HCT116 (cell line): Measurements from ENCODE around the gene NLRP1. TPM values are rescaled to one million over a fixed set of nuclear protein-coding genes. Genes with fewer than 3 reads are reported as not detected.

Experiments used
- ATAC-seq: fragments of 200-7000 bp; cut with Tn5 transposase; 2 replicates; pipeline ENCODE4 v1.9.1; 2020; ENCODE audit warnings: mild to moderate bottlenecking, moderate library complexity
- BruUV-seq: library from RNA; stranded (reverse); fragments of 400-500 nt; replicated peaks from 2 replicates; lab custom pipeline; 2021; lab: Mats Ljungman, UMichigan
- CTCF ChIA-PET: fragments of 300-600 bp; sonication (Branson Sonifier 250); formaldehyde crosslinking; loops from one replicate; lab custom pipeline; 2021; ENCODE audit warnings: antibody characterized with exemption; lab: Charles Lee
- POLR2A ChIA-PET: fragments of 300-600, 350-600 bp; sonication (Branson Sonifier 250); formaldehyde crosslinking; loops from one replicate; lab custom pipeline; 2021; ENCODE audit warnings: antibody characterized with exemption; lab: Charles Lee
- RAD21 ChIA-PET, 2 experiments: fragments of 300-600 bp; sonication (Branson Sonifier 250); formaldehyde crosslinking; loops; one replicate each; lab custom pipeline; 2023; ENCODE audit warnings: low total read pairs in 2 of 2; ENCODE audit not compliant: uncharacterized antibody in 2 of 2, unreplicated experiment in 2 of 2, low non-redundant PET in 1 of 2; lab: Charles Lee
- DNase-seq: peaks from one replicate; pipeline ENCODE4 v3.0.0-alpha.2; 2010; ENCODE audit warnings: low read depth, low spot score
- H2AFZ ChIP-seq: fragments of 200-600 bp; shearing (Covaris generic), sonication (generic); 2 replicates; pipeline ENCODE4 v1.6.1; 2017; ENCODE audit warnings: low read depth, mixed run types, mixed read lengths, antibody characterized with exemption, low read length; ENCODE audit not compliant: poor library complexity, severe bottlenecking
- H3K27ac ChIP-seq: 2 replicates; pipeline ENCODE4 v1.5.1; 2012; ENCODE audit warnings: low read depth, low read length
- H3K27me3 ChIP-seq: fragments of 200-600 bp; sonication (generic); 2 replicates; pipeline ENCODE4 v1.6.1; 2016; ENCODE audit warnings: mixed run types, low read length, mixed read lengths; ENCODE audit not compliant: insufficient read depth
- H3K36me3 ChIP-seq, 2 experiments: fragments of 200-500 bp in 1 of 2; fragments of 200-600 bp in 1 of 2; sonication (Bioruptor generic) in 1 of 2; sonication (generic) in 1 of 2; 2 replicates each; pipeline versions ENCODE4 v1.5.1 to v1.6.1; 2014 to 2016; ENCODE audit warnings: low read length in 2 of 2, inconsistent platforms in 1 of 2, mixed read lengths in 1 of 2, mixed run types in 1 of 2; ENCODE audit not compliant: insufficient read depth in 2 of 2, control insufficient read depth in 1 of 2
- H3K4me1 ChIP-seq, 2 experiments: fragments of 200-600 bp in 1 of 2; sonication (generic) in 1 of 2; 2 replicates each; pipeline versions ENCODE4 v1.5.1 to v1.6.1; 2012 to 2017; ENCODE audit warnings: low read length in 2 of 2, inconsistent platforms in 1 of 2, mild to moderate bottlenecking in 1 of 2, mixed read lengths in 1 of 2, mixed run types in 1 of 2, moderate library complexity in 1 of 2; ENCODE audit not compliant: insufficient read depth in 2 of 2, control insufficient read depth in 1 of 2
- H3K4me2 ChIP-seq: fragments of 200-600 bp; sonication (generic); 2 replicates; pipeline ENCODE4 v1.6.1; 2017; ENCODE audit warnings: mixed run types, low read length, mixed read lengths
- H3K4me3 ChIP-seq, 2 experiments: fragments of 200-600 bp in 1 of 2; sonication (generic) in 1 of 2; replicated peaks in 1 of 2; 2 replicates each; pipeline ENCODE4 v1.5.1; 2011 to 2016; ENCODE audit warnings: low read length in 2 of 2, control low read depth in 1 of 2, low read depth in 1 of 2, mild to moderate bottlenecking in 1 of 2, mixed read lengths in 1 of 2, mixed run types in 1 of 2
- H3K79me2 ChIP-seq: fragments of 200-600 bp; sonication (generic); 2 replicates; pipeline ENCODE4 v1.6.1; 2017; ENCODE audit warnings: mild to moderate bottlenecking, mixed run types, low read length, moderate library complexity, mixed read lengths; ENCODE audit not compliant: insufficient read depth
- H3K9ac ChIP-seq: fragments of 200-600 bp; sonication (generic); 2 replicates; pipeline ENCODE4 v1.6.1; 2016; ENCODE audit warnings: low read length, mixed read lengths
- H3K9me2 ChIP-seq: fragments of 200-600 bp; sonication (generic), shearing (Covaris generic); 2 replicates; pipeline ENCODE4 v1.6.1; 2017; ENCODE audit warnings: mixed run types, mild to moderate bottlenecking, moderate library complexity; ENCODE audit not compliant: insufficient read depth
- H3K9me3 ChIP-seq, 2 experiments: fragments of 200-500 bp in 1 of 2; fragments of 200-600 bp in 1 of 2; sonication (Bioruptor generic) in 1 of 2; sonication (generic) in 1 of 2; 2 replicates each; pipeline ENCODE4 v1.6.1; 2014 to 2017; ENCODE audit warnings: low read length in 2 of 2, mixed read lengths in 2 of 2, inconsistent platforms in 1 of 2, low read depth in 1 of 2, mild to moderate bottlenecking in 1 of 2, mixed run types in 1 of 2, moderate library complexity in 1 of 2; ENCODE audit not compliant: control insufficient read depth in 1 of 2, insufficient read depth in 1 of 2
- H4K20me1 ChIP-seq: fragments of 200-600 bp; sonication (generic), shearing (Covaris generic); 2 replicates; pipeline ENCODE4 v1.6.1; 2017; ENCODE audit warnings: mixed run types, mild to moderate bottlenecking, moderate library complexity; ENCODE audit not compliant: insufficient read depth
- CBX3 ChIP-seq: IDR thresholded peaks from 2 replicates; pipeline ENCODE4 v1.6.1; 2012; ENCODE audit warnings: low read depth
- CEBPB ChIP-seq: IDR thresholded peaks from 2 replicates; pipeline ENCODE4 v1.6.1; 2012; ENCODE audit warnings: low read depth
- EZH2 ChIP-seq: fragments of 200-600 bp; sonication (generic); IDR thresholded peaks from 2 replicates; pipeline ENCODE4 v1.6.1; 2017; ENCODE audit warnings: antibody characterized with exemption, mixed run types
- POLR2AphosphoS5 ChIP-seq: IDR thresholded peaks from 2 replicates; pipeline ENCODE4 v1.6.1; 2011; ENCODE audit warnings: mild to moderate bottlenecking, low read depth, low read length, moderate library complexity
- RAD21 ChIP-seq: IDR thresholded peaks from 2 replicates; pipeline ENCODE4 v1.6.1; 2012; ENCODE audit warnings: low read depth, mild to moderate bottlenecking
- SP1 ChIP-seq: IDR thresholded peaks from 2 replicates; pipeline ENCODE4 v1.6.1; 2012; ENCODE audit warnings: low read depth
- SRF ChIP-seq: IDR thresholded peaks from 2 replicates; pipeline ENCODE4 v1.6.1; 2012; ENCODE audit warnings: low read depth
- TCF7L2 ChIP-seq: IDR thresholded peaks from 2 replicates; pipeline ENCODE4 v1.7.0; 2011; ENCODE audit warnings: borderline replicate concordance, inconsistent platforms; ENCODE audit not compliant: insufficient read depth, insufficient read length; ENCODE audit errors: extremely low read depth
- YY1 ChIP-seq: IDR thresholded peaks from 2 replicates; pipeline ENCODE4 v1.6.1; 2011; ENCODE audit warnings: low read length, low read depth, moderate library complexity, mild to moderate bottlenecking; ENCODE audit not compliant: insufficient replicate concordance; ENCODE audit errors: extremely low read depth
- ZFX ChIP-seq: fragments of 450-650 bp; IDR thresholded peaks from 2 replicates; pipeline ENCODE4 v1.6.1; 2017
- ZNF274 ChIP-seq: fragments of 200-500 bp; sonication (Bioruptor generic); IDR thresholded peaks from 2 replicates; pipeline ENCODE4 v1.6.1; 2014; ENCODE audit warnings: mild to moderate bottlenecking, low read depth, low read length, inconsistent platforms
- intact Hi-C: fragments of 100-400 bp; cut with micrococcal nuclease; formaldehyde crosslinking; loops from 2 replicates; pipeline ENCODE4 v1.10.0; 2022
- total RNA-seq: library from RNA; stranded (reverse); gene quantifications from one replicate; pipeline ENCODE4 v1.2.1, GENCODE V29; 2021; ENCODE audit not compliant: unreplicated experiment
- TF ChIP-seq, protein P1 (sequence below), 3 experiments: fragments of 200-600 bp in 1 of 3; sonication (generic) in 1 of 3; IDR thresholded peaks in 2 of 3; conservative IDR thresholded peaks in 1 of 3; 2 replicates each; pipeline ENCODE4 v1.5.1; 2012 to 2017; ENCODE audit warnings: low read depth in 2 of 3, low read length in 2 of 3, antibody characterized with exemption in 1 of 3, borderline replicate concordance in 1 of 3, control low read depth in 1 of 3, mild to moderate bottlenecking in 1 of 3, mixed read lengths in 1 of 3, mixed run types in 1 of 3, moderate library complexity in 1 of 3; ENCODE audit not compliant: insufficient read depth in 1 of 3
- TF ChIP-seq, protein P2 (sequence below): IDR thresholded peaks from 2 replicates; pipeline ENCODE4 v1.6.1; 2011; ENCODE audit warnings: mild to moderate bottlenecking, low read length, moderate library complexity; ENCODE audit not compliant: insufficient replicate concordance; ENCODE audit errors: extremely low read depth
- TF ChIP-seq, protein P3 (sequence below): IDR thresholded peaks from 2 replicates; pipeline ENCODE4 v1.6.1; 2012

Gene NLRP1
- total RNA-seq, 1 experiment from 2014 or later: 7.2 TPM

DNA sequence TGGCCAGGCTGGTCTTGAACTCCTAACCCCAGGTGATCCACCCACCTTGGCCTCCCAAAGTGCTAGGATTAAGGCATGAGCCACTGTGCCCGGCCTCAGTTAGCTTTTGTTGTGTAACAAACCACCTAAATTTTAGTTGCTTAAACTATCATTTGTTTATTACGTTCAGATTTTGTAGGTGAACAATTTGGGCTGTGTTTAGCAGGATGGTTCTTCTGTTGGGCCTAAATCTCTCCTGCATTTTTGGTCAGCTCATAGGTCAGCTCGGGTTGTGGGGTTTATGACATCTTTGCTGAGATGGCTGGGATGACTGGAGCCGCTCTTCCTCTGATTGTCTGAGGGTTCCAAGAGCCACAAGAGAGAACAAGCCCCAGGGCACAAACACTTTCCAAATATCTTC, 21.1 kb upstream of the NLRP1 start:
- Histone ChIP-seq H3K9ac (no peak overlapping the region), H3K27me3 (peaks cover 80% of the 10 kb centered on the region), H3K79me2 (no peaks in the 10 kb centered on the region), H4K20me1 (no peaks in the 10 kb centered on the region), H2AFZ (no peak overlapping the region), H3K36me3 (no peaks in the 10 kb centered on the region), H3K4me3 (no peak overlapping the region), H3K4me1 (no peaks in the 10 kb centered on the region), H3K4me2 (no peak overlapping the region), H3K9me3 (no peaks in the 10 kb centered on the region), H3K27ac (no peak overlapping the region), H3K9me2 (no peaks in the 10 kb centered on the region)
- TF ChIP-seq POLR2AphosphoS5 (no peak), EZH2 (no peak), TCF7L2 (no peak), SP1 (no peak), CBX3 (no peak), ZFX (no peak), YY1 (no peak), ZNF274 (no peak), SRF (no peak), CEBPB (no peak), RAD21 (no peak)
- TF ChIP-seq, protein P1, sequence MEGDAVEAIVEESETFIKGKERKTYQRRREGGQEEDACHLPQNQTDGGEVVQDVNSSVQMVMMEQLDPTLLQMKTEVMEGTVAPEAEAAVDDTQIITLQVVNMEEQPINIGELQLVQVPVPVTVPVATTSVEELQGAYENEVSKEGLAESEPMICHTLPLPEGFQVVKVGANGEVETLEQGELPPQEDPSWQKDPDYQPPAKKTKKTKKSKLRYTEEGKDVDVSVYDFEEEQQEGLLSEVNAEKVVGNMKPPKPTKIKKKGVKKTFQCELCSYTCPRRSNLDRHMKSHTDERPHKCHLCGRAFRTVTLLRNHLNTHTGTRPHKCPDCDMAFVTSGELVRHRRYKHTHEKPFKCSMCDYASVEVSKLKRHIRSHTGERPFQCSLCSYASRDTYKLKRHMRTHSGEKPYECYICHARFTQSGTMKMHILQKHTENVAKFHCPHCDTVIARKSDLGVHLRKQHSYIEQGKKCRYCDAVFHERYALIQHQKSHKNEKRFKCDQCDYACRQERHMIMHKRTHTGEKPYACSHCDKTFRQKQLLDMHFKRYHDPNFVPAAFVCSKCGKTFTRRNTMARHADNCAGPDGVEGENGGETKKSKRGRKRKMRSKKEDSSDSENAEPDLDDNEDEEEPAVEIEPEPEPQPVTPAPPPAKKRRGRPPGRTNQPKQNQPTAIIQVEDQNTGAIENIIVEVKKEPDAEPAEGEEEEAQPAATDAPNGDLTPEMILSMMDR (IDR thresholded peaks at IDR 0.05 in 2 of 3, conservative IDR thresholded peaks at IDR 0.05 in 1 of 3; ENCODE audit: borderline replicate concordance in 1 of 3, insufficient read depth in 1 of 3, low read depth in 2 of 3, low read length in 2 of 3): no peak
- TF ChIP-seq, protein P2, sequence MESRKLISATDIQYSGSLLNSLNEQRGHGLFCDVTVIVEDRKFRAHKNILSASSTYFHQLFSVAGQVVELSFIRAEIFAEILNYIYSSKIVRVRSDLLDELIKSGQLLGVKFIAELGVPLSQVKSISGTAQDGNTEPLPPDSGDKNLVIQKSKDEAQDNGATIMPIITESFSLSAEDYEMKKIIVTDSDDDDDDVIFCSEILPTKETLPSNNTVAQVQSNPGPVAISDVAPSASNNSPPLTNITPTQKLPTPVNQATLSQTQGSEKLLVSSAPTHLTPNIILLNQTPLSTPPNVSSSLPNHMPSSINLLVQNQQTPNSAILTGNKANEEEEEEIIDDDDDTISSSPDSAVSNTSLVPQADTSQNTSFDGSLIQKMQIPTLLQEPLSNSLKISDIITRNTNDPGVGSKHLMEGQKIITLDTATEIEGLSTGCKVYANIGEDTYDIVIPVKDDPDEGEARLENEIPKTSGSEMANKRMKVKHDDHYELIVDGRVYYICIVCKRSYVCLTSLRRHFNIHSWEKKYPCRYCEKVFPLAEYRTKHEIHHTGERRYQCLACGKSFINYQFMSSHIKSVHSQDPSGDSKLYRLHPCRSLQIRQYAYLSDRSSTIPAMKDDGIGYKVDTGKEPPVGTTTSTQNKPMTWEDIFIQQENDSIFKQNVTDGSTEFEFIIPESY: no peak
- TF ChIP-seq, protein P3, sequence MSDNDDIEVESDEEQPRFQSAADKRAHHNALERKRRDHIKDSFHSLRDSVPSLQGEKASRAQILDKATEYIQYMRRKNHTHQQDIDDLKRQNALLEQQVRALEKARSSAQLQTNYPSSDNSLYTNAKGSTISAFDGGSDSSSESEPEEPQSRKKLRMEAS: no peak
- ATAC-seq (no peak), DNase-seq (no peak)
- ChIA-PET RAD21 (no interaction called here), CTCF (no interaction called here), POLR2A (no interaction called here)
- BruUV-seq: no TSS peak
- intact Hi-C loops: loop anchor here (5.0 kb wide), 1 partner anchor 102 kb away; no protein-coding TSS in a partner anchor
